Epithelial cell of alveolus of lung (primary cell): ENCODE measurements around the gene PCDH7. TPM values are rescaled to one million over a fixed set of nuclear protein-coding genes. Genes with fewer than 3 reads are reported as not detected.

Source experiments
- total RNA-seq: library from RNA; depleted of rRNA; stranded (reverse); fragments of >200 nt; gene quantifications from 2 replicates; pipeline ENCODE4 v1.2.1, GENCODE V29; 2015

Gene PCDH7, protein sequence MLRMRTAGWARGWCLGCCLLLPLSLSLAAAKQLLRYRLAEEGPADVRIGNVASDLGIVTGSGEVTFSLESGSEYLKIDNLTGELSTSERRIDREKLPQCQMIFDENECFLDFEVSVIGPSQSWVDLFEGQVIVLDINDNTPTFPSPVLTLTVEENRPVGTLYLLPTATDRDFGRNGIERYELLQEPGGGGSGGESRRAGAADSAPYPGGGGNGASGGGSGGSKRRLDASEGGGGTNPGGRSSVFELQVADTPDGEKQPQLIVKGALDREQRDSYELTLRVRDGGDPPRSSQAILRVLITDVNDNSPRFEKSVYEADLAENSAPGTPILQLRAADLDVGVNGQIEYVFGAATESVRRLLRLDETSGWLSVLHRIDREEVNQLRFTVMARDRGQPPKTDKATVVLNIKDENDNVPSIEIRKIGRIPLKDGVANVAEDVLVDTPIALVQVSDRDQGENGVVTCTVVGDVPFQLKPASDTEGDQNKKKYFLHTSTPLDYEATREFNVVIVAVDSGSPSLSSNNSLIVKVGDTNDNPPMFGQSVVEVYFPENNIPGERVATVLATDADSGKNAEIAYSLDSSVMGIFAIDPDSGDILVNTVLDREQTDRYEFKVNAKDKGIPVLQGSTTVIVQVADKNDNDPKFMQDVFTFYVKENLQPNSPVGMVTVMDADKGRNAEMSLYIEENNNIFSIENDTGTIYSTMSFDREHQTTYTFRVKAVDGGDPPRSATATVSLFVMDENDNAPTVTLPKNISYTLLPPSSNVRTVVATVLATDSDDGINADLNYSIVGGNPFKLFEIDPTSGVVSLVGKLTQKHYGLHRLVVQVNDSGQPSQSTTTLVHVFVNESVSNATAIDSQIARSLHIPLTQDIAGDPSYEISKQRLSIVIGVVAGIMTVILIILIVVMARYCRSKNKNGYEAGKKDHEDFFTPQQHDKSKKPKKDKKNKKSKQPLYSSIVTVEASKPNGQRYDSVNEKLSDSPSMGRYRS (N-terminal part only)
- 27.8 and 94.8 TPM in 2 replicates for total RNA-seq

DNA sequence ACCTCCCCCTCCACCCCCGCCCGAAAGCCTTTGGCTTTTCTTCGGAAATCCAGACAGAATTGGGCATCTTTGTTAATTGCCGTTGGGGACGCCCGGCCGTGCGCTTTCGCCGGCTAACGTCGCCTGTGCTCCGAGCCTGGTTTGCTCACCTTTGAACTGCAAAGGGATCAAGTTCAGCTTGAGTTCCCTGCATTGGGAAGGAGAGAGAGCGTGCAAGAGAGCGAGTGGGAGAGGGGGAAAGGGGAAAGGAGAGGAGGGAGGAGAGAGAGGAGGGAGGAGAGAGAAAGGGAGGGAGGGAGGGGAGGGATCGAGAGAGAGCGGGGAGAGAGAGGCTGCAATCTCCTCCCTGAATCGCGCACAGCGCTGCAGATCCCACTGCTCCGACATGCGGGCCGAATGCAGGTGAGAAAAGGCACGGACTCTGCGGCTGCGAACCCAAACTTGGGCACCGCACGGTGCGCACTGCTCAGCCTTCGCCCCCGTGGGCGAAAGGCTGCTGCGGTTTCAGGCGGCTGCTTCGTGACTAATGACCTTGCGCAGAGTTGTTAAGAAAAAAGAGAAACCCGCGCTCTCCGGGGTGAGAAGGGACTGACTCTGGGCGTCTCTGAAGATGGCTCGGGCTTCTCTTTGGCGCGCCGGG is at the start of gene PCDH7:
Gene PCDH7 (plus strand): TSS at position 349 of the 640 bp plus-strand sequence. CDS start 1,054 bp downstream, outside the sequence.

